ENCODE measurements around the gene ITGA8.

DNA sequence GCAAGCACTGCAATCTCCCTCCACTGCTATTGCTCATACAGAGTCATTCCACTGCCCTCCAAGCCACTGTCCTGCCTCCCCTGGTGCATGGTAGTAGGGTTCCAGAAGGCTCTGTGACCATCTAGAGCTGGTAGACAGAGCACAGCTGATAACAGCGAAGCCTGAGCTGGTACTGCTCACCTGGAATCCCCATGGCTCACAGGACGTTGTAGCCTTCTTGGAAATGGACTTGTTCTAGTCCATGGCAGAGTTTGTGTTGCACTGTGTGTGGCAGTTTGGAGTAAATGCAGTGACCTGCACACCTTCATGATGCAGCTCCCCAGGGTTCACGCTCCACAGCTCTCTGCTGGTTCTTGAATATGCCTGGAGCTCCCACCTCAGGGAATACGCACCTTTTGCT is 67.0 kb downstream of the ITGA8 start:
- TF ChIP-seq CTCF (IDR thresholded peaks at IDR 0.05) = no peak
- TF ChIP-seq POLR2A (IDR thresholded peaks at IDR 0.05) = no peak
